Stimulated activated CD8-positive, alpha-beta memory T cell treated with anti-CD3 and anti-CD28 coated beads, Interleukin-7, amount 100 ng/mL, for 24 hours (primary cell): Measurements from ENCODE around the gene FZD10.

Experiments
- DNase-seq: peaks from one replicate; pipeline ENCODE4 v3.0.0-alpha.2; 2020; ENCODE audit warnings: low read depth

Gene FZD10, protein sequence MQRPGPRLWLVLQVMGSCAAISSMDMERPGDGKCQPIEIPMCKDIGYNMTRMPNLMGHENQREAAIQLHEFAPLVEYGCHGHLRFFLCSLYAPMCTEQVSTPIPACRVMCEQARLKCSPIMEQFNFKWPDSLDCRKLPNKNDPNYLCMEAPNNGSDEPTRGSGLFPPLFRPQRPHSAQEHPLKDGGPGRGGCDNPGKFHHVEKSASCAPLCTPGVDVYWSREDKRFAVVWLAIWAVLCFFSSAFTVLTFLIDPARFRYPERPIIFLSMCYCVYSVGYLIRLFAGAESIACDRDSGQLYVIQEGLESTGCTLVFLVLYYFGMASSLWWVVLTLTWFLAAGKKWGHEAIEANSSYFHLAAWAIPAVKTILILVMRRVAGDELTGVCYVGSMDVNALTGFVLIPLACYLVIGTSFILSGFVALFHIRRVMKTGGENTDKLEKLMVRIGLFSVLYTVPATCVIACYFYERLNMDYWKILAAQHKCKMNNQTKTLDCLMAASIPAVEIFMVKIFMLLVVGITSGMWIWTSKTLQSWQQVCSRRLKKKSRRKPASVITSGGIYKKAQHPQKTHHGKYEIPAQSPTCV

DNA sequence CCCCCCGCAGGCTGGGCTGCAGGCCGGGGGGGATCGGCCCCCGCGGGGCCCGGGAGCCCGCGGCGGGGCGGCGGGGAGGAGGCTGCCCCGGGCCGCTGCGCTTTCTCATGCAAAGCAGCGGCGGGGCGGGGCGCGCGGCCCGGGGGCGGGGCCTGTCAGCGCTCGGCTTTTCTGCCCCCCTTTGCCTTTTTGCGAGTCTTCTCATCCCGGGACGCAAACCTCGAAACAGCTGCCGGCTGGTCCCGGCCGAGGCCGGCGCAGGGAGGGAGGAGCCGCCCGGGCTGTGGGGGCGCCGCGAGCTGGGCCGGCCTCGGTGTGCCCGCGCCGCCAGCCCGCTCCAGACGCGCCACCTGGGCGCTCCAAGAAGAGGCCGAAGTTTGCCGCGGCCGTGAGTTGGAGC is at the start of gene FZD10:
Gene FZD10 (plus strand): TSS at position 198 of the 400 bp plus-strand sequence. CDS start 479 bp downstream, outside the sequence.
- DNase-seq = peak; percentile 2

DNA sequence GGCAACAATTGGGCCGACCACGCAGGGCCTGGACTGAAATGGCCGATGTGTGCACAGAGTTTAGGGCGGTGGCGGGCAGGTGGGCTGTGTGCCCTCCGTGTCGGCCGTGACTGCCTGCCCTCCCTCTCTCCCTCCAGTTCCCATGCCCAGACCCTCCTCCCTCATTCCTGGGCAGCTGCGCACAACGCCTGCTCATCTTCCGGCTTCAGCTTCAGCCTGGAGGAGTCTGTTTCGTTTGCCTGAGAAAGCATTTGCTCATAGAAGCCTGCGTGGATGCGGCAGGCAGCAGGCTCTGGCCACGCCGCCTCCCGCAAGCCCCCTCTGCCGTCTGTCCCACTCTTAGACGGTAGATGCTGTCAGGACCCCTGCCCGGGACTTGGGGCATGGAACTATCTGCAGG is 47.3 kb upstream of the FZD10 start:
- DNase-seq = no peak

DNA sequence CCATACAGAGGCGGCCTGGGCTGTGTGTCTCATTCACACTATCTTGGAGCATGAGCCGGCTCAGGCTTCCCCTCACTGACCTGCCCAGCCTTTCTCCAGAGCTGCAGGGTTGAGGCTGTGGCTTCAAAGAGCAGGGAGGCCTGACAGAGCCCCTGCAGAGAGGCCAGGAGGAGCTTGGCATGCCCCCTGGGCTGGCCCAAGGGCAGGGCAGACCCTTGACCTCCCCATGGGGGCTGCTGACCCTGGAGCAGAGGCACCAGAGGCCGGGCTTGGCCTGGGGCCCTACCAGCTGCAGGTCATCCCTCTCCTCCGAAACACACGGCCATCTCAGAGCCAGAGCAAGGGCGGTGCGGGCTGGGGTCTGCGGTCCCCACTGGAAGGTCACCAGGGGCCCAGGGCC is 46.6 kb upstream of the FZD10 start:
- DNase-seq = no peak

DNA sequence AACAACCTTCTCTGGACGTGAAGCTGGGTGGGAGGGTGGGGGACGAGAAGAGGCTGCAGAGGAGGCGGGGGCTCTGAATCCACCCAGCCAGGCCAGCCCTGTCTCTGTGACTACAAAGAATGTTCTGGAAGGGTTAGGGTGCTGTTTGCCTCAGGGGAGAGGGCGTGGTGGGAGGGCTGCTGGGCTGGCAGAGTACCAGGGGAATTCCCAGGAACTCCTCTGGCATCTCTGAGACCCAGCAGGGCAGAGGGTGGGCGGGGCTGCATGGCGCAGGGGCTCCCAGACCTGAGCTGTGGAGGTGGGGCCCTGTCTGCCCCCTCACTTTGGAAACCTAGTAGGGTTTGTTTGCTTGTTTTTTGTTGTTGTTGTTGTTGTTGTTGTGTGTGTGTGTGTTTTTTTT is 45.5 kb upstream of the FZD10 start:
- no peak for DNase-seq

DNA sequence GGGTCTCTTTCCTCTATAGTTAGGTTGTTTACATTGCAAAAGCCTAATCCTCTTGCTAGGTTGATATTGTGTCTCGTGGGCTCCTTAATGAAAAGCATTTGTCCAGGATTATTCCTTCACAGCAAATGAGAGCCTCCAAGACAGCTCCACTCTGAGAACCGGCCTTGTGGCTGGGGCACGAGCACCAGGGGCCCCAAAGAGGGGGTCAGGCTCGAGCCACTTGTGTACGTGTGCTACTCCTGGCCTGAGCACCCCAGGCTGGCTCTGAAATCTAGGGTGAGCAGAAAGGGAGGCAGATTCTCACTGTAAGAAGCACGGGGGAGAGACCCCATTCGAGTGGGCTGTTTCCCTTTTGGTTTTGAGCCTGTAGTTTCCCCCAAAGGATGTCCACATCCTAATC is 45.0 kb upstream of the FZD10 start:
- no peak for DNase-seq

DNA sequence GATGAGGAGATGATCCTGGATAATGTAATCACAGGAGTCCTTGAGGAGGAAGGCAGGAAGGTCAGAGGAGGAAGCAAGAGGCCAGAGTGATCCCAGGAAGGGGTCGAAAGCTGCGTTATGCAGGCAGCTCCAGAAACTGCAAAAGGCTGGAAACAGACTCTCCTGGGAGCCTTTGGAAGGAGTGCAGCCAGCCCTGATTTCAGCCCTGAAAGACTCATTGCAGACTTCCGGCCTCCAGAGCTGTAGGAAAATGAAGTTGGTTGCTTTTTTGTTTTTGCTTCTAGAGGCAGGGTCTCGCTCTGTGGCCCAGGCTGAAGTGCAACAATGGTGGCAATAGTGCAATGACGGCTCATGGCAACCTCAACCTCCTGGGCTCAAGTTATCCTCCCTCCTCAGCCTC is 44.6 kb upstream of the FZD10 start:
- no peak for DNase-seq

DNA sequence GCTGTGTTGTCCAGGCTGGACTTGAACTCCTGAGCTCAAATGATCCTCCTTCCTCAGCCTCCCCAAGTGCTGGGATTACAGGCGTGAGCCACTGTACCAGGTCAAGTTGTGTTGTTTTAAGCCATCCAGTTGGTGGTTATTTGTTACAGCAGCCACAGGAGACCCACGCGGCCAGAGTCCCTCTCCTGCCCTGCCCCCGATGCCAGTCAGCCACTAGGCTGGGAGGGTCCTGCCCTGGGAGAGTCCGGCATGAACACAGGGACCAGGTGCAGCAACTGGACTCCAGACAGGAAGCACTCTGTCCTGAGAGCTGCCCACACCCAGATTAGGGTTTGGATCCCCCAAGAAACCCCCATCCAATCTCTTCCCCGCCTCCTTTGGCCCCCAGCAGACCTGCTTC is 44.1 kb upstream of the FZD10 start:
- DNase-seq = no peak

DNA sequence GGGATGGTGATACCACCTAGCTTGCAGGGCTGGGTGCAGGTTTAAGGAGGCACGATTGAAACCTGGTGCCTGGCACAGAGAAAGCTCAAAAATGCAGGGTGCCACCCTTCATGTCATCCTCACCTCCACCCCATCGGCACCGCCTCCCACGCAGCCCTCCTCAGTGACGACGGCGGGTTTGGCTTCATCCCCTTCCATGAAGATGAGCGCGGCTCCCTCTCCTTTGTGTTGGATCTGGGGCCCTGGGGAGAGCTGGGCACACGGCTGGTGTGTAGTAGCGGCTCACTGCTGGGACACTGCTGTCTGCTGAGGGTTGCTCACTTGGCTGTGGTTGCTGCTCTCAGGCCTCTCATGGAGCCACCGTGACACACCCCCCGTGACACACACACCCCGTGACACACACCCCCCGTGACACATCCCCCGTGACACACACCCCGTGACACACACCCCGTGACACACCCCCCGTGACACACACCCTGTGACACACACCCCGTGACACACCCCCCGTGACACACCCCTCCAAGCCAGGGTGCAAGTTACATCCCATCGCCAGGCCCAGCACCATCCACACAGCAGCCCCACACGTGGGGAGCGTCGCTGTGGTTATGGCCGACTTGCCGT is 42.9 kb upstream of the FZD10 start:
- no peak for DNase-seq

DNA sequence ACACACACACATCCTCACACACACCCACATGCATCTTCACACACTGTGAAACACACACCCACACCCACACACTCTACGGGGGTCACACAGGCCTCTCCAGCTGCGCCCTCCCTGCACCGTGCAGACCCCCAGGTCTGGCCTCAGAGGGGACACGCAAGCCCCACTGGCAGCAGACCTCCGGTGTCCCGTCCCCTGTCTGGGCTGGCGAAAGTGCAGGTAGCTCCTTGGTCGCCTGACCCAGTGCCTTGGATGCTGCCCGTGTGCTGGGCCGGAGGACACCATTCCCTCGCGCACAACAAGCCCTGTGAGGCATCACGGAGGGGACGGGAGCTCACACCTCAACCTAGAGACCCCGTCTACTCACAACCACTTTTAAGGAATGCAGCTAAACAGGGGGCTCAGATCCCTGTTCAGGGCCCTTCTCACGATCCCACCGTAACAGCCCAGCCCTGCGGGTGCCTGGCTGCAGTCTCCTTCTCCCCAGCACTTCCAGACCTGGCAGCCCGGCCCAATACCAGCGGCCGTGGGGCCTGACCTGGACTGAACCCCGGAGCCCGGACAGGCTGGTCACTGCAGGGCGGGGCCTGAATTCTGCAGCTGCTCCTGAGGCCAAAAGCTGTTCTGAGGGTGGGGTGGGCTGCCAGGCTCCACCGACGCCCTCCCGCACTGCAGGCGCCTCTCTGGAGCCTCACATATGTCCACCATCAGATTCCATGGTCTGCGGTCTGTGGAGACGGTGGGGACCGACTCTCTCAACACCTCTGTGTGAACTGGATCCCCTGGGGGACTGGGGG is 42.1 kb upstream of the FZD10 start:
- no peak for DNase-seq

DNA sequence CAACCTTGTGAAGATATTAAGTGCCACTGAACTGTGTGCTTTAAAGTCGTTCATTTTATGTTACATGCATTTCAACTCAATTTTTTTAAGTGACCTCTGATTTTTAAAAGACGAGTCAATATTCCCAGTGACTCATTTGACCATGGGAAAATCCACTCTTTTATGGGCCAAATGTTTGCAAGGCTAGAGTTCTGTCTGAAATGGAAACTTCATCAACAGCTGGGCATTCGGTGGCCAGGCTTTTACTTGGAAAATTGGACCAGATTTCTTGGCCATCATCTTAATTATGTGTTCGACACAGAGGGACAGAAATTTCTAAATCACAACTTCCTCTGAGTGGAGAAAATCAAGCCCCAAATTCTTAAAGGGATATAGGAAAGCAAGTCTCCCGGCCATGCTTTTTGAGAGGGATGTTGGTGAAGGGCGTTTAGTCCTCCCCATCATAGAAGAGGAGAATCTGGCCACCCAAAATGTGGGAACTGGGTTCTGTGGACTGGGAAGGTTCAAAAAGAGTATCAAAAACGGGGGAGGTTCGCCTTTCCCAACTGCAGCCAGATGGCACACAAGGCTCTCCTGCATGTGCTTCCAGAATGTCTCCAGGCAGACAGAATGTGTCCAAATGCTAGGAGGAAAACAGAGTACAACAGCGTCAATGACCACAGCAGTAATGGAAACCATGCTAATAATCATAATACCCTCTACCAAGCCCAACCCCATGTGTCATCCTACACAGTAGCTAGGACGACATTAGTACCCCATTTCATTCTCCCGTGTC is 40.9 kb upstream of the FZD10 start:
- DNase-seq = no peak

DNA sequence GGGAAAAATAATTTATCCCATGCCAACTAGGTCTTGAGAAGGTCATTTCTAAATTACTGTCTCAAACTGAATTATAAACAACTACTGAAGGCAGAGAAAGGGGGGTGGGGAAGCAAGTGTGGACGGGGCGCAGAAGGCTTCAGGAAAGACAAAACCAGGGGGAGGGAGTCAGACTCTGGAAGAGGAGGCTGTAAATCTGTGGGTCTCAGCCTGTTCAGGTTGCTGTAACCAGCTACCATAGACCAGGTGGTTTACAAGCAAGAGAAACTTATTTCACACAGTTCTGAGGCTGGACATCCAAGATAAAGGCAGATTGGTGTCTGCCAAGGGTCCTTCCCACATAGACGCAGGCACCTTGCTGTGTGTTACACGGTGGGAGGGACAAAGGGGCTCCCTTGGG is 39.9 kb upstream of the FZD10 start:
- DNase-seq = no peak

DNA sequence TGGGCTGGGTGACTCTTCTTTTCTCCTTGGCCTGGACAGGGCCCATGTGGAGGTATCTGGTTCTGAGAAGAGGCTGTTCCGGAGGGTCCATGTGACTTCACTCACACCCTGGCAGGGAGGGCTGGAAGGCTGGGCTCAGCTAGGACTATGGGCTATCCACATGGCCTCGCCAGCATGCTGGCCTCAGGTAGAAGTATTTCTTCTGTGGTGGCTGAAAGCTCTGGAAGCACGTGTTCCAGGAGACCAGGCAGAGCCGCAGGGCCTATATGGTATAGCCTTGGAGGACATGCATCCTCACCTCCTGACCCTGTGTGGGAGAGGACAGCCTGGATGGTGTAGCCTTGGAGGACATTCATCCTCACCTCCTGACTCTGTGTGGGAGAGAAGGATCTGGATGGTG is 38.2 kb upstream of the FZD10 start:
- DNase-seq = no peak

DNA sequence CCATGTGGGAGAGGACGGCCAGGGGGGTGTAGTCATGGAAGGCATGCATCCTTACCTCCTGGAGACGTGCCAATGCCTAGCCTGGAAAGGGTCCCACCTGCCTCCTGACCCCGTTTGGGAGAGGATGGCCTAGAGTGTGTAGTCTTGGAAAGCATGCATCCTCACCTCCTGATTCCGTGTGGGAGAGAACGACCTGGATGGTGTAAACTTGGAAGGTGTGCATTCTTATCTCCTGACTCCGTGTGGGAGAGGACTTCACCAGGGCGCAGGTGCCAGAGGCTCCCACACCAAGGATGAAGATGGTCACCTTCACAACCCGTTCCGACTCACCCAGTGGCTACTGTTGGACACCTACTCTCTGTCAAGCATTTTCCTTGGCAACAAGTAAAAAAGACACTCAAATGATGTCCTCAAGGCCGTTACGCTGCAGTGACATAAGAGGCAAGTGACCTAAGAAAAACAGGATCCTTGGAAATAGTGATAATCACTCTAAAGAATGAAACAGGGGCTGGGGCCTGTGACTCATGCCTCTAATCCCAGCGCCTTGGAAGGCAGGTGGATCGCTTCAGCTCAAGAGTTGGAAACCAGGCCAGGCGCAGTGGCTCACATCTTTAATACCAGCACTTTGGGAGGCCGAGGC is 37.5 kb upstream of the FZD10 start:
- no peak for DNase-seq

DNA sequence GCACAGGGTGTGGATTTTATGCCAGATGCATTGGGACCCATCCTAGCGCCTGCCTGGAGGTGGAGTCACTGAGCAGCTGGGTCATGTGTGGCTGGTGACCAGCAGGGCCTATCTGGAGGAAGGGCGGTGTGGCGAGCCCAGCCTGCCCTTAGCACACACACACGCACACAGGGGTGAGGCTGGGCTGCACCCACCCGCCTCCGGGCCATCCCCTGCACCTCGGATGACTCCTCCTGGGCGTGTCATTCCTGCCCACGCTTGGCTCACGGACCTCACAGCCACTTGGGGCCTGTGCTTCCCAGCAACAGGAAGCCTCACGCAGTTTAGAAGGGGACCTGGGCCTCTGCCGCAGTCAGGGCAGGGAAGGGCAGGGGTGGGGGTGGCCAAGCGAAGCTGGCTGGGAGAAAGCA is 36.2 kb upstream of the FZD10 start:
- no peak for DNase-seq

DNA sequence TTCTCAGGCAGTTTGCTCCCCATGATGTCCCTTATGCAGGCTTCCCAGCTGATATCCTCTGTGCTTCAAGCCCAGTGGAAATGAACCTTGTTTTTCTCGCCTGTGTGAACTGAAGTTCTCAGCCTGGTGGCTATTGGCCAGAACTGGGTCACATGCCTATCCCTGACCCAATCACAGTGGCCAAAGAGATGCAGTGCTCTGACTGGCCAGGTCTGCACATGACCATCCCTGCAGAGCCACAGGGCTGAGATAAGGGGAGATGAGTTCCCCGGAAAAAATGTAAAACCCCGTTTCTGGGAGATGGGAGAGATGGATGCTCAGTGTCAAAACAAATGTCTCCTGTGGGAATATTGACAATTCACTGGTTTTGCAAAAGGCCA is 34.7 kb upstream of the FZD10 start:
- no peak for DNase-seq

DNA sequence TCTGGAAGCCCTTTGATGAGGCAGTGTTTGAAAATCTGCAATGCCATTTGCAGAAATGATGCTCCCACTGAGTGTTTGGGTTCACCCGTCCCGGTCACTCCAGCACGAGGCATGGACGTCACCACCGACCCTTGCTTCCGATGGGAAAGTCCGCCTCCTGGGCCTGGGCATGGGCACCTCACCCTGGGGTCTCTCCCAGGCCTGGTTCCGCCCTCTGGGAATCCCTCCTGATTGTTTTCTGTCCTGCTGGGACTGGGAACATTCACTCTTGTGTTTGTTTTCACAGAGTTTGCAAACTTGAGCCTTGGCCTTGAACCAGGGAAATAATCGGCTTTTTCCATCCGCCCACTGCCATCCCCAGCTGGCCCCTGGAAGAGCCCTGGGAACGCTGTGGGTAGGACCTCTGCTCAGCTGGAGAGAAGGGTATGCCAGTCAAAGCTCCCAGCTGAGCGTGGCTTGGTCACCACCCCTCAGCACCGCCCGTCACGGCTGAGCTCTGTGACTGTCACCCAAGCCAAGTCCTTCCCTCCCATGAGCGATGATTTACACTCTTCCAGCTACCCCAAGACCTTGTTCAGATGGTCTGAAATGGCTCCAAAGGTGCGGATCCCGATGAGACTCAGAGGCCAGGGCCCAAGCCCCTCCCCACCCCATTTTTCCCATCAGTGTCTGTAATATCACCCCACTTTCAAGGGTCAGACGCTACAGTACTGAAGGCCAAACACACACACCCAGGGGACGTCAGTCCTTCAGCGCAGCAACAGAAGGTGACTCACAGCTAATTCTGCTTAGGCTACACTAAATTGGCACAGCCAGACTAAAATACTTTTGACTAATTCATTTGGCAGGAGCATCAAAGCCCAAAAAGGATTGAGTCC is 34.1 kb upstream of the FZD10 start:
- no peak for DNase-seq

DNA sequence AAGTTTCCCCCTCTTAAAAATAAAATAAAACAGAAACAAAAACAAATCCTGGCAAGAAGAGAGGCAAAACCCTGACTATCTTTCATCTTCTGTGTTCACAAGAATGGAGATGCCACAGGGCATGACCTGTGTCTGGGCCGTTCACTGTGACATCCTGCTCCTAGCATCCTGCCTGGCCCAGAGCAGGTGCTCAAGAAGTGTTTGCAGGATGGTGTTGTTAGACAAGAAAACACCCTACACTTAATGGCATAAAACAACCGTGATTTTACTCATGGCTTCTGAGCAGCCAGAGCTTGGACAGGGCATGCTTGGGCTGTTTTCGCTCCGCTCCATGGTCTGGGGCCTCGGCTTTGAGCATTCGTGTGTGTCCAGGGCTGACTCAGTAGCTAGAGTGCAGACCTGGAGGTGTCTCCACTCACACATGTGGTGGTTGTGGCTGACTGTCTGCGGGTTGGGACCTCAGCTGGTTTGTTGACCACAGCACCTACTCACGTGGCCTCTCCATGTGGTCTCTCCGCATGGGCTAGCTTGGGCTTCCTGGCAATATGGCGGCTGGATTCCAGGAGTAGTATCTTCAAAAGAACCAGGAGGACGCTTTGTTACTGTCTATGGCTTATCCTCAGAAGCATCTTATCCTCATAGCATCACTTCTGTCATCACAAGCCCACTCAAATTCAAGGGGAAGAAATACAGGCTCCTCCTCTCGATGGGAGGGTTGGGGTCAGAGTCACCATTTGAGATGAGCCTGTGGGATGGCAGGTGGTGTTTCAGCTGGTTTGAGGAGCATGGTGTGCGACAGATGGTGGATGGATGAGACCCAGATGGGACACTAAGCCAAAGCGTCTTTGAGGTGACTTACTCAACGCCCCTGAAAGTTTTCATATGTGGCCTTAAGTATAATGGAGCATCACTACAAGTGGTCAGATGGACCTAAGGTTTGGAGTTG is 33.2 kb upstream of the FZD10 start:
- no peak for DNase-seq

DNA sequence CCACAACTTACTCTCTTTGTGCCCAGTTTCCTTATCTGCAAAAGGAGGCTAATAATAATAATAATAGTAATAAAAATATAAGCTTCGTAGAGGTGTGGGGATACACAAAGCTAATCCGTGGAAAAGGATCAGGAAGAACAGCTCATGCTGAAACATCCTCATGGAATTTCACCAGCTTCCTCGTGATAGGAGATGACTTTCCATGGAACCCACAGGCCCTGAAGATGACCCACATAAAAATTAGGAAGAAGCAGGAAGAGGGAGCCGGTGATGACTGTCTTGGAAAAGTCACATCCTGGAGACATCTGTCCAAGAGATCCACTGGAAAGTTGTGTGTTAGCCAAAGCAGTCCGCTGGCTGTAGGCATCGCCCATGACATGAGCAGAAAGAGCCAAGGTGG is 31.9 kb upstream of the FZD10 start:
- DNase-seq = no peak

DNA sequence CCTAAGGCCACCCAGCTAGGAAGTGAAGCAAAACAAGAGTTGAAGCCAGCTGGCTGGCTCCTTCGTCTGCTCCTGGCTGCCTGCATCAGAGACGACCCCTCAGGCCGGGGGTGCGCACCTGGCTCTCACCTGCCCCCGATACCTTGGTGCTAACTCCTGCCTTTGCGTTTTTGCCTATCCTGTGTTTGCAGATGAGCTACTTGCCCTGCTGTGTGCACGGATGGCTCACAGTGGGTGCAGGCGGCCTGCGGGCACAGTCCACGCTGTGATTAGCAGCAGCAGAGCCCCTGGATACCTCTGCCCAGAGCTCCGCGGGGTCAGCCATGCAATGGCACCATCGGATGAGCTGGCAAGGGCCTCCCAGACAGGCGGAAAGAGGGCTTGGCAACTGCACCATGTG is 31.2 kb upstream of the FZD10 start:
- DNase-seq = no peak
